GM12865 (cell line): Measurements from ENCODE around the gene MYH15.

Experiments used
- DNase-seq: peaks from one replicate; pipeline ENCODE4 v3.0.0; 2010; ENCODE audit warnings: low read depth
- H3K4me3 ChIP-seq: 2 replicates; pipeline ENCODE4 v1.5.1; 2011; ENCODE audit warnings: mild to moderate bottlenecking, low read depth, low read length, control low read depth
- CTCF ChIP-seq: IDR thresholded peaks from 2 replicates; pipeline ENCODE4 v1.5.1; 2011; ENCODE audit warnings: low read length, control low read depth, low read depth, inconsistent platforms; ENCODE audit not compliant: insufficient read depth; ENCODE audit errors: missing control alignments

Gene MYH15

GRCh38 chr3:108378153-108378951 lies 132.0 kb downstream of the MYH15 start:
- no peak for DNase-seq
- no peak overlapping the region for H3K4me3 ChIP-seq
- TF ChIP-seq CTCF: no peak

GRCh38 chr3:108377384-108377783 lies 133.0 kb downstream of the MYH15 start:
- TF ChIP-seq CTCF: no peak
- DNase-seq: no peak
- no peak overlapping the region for H3K4me3 ChIP-seq

GRCh38 chr3:108376026-108376425 lies 134.4 kb downstream of the MYH15 start:
- TF ChIP-seq CTCF: no peak
- no peak for DNase-seq
- H3K4me3 ChIP-seq: no peak overlapping the region

- H3K4me3 ChIP-seq: no peak overlapping the region
- DNase-seq: no peak
- no peak for TF ChIP-seq CTCF
Measured at GRCh38 chr3:108359011-108359410, 151.4 kb downstream of the MYH15 start.

GRCh38 chr3:108357042-108357441 lies 153.4 kb downstream of the MYH15 start:
- no peak overlapping the region for H3K4me3 ChIP-seq
- no peak for DNase-seq
- TF ChIP-seq CTCF: no peak

GRCh38 chr3:108354562-108354961 lies 155.8 kb downstream of the MYH15 start:
- no peak overlapping the region for H3K4me3 ChIP-seq
- no peak for DNase-seq
- TF ChIP-seq CTCF: no peak

- no peak overlapping the region for H3K4me3 ChIP-seq
- no peak for DNase-seq
- TF ChIP-seq CTCF: no peak
Measured at GRCh38 chr3:108352176-108352575, 158.2 kb downstream of the MYH15 start.
